GM18505 (cell line): ENCODE data around the gene TSPAN7.

Experiments
- ATAC-seq: cut with Tn5 transposase; IDR thresholded peaks from one replicate; pipeline ENCODE4 v1.9.1; 2021; ENCODE audit not compliant: unreplicated experiment
- POLR2A ChIP-seq: IDR thresholded peaks from 4 replicates; pipeline ENCODE4 v1.6.1; 2011; ENCODE audit warnings: borderline replicate concordance; ENCODE audit not compliant: insufficient read depth, insufficient read length; ENCODE audit errors: extremely low read depth

The TSPAN7 gene

DNA sequence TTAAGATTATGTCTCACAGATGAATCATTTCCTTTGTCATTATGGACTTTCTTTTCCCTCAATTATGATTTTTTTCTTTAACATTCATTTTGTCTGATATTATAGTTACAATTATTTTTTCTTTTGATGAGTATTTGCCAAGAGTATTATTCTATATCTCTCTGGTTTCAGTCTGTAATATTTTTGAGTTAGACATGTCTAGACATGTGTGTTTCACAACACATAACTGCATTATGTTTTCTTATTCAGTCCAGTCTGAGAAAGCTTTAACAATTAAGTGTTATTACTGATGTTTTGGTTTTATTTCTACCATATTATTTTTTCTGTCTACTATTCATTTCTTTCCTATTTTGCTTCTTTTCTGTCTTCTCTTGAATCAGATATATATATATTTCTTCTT lies 131.6 kb downstream of the TSPAN7 start:
- TF ChIP-seq POLR2A: no peak
- no peak for ATAC-seq

DNA sequence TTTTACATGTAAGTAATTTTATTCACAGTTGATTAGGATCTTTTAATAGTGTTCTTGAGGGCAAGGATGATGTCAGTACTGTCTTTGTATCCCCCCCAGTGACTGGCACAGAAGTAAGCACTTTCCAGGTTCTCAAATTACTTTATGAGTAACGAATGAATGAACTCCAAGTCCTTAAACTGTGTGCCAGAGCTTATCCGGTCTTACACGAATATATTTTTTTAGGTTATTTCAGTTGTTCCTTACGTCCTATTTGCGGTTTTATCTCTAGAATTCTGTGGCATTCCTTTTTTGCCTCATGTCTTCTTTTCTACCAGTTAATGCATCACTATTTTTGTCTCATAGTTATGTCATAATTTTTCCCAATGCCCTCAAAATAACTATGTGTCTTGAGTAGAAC lies 133.1 kb downstream of the TSPAN7 start:
- ATAC-seq: no peak
- no peak for TF ChIP-seq POLR2A

DNA sequence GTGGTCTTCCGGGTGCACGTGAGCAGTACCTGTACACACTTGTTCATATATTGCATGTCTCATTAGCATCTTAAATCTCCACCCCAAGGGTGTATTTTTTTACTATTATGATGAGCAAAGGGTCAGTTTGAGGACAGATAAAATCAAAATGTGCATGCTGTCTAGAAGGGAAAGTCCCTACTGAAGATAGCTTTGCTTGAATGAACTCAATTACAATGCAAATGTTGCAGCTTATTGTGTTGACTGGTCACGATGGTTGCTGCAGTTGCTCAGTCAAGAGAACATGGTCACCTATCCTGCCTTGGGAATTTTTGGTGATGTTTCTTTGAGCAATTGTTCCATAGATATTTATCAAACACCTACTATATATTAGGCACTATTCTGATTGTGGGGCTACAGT lies 136.1 kb downstream of the TSPAN7 start:
- TF ChIP-seq POLR2A: no peak
- no peak for ATAC-seq

DNA sequence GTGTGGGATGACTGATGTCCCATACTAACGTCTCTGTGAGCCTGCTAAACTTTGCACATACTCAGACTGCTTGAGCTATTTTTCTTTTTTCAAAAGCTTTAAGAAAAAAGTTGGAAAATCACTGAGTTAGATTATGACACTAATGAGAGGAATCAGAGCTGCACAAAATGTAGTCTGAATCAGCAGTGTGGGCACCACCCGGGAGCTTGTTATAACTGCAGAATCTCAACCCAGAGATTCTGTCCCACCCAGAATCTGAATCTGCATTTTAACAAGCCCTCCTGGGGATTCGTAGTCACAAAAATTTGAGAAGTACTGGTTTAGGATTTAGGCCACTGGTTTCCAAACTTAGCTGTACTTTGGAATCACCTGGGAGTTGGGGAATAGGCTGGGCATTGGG lies 137.8 kb downstream of the TSPAN7 start:
- no peak for TF ChIP-seq POLR2A
- ATAC-seq: no peak

DNA sequence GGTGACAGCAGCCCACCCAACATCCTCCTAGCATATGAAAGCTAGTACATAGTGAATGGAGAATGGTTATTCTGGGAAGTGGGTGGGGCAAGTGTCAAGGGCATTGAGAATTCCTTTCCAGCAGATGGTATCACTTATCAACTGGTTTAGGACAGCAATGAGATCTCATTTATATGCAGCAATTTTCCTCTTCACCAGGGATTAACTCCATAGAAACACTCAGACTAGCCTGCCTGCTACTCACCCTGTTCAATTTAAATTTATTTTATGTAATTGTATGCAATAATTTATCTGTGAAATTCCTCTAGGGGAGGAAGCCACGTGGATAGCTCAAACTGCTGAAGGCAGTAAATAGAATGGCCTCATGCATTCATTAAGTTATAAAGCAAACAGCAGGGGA lies 138.4 kb downstream of the TSPAN7 start:
- ATAC-seq: no peak
- no peak for TF ChIP-seq POLR2A

DNA sequence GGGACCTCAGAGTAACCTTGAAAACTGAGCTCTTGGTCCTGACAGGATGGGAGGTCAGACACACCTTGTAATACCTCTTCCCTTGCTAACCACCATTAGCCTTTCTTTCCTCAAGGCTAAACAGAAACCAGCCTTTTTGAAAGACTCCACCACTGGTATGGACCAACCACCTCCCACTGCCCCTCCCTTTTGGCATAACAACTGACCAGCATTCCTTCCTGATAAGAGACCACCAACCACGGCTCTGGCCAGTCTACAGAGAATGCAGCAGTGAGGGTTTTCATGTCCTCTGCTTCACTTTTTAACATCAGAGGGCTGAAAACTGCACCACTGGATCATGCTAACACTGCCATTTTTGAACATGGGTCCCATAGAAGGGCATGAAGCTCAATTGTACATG lies 139.7 kb downstream of the TSPAN7 start:
- no peak for TF ChIP-seq POLR2A
- ATAC-seq: no peak

DNA sequence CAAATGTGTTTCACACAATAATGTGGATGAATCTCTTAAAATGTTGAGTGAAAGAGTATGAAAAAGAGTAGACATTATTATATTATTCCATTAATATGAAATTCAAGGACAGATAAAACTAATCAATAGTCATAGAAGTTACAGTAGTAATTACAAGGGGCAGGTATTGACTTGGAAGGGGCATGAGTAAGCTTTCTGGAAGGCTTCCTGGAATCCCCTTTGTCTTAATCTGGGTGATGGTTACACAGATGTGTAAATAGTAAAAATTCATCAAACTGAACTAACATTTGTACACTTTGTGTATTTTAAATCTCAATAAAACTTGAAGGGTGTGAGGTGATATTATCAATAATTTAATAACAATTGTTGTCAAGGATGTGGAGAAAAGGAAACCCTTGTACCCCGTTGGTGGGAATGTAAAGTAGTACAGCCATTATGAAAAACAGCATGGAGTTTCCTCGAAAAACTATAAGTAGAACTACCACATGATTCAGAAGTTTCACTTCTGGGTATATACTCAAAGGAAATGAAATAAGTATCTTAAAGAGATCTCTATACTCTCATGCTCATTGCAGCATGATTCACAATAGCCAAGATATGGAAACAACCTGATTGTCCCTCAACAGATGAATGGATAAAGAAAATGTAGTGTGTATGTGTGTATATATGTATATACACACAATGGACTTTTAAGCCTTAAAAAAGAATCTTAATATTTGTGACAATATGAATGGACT lies 143.0 kb downstream of the TSPAN7 start:
- ATAC-seq: no peak
- TF ChIP-seq POLR2A: no peak

DNA sequence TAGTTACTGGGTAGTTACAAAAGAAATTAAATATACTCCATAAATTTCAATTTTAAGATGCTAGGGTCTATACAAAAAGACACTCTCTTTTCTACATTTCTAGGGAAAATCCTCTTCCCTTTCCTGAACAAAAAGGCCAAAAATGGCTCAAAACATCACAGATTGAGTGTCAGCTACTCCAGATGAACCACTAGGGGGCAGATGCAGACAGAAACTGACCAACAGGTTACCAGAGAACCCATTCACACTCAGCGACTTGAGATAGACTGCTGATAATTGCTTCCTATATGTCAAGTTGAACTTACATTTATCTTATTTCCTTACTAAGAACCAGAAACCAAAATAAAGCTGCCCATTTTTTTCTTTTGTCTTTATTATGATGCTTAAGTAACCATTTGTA lies 156.5 kb downstream of the TSPAN7 start:
- ATAC-seq: no peak
- no peak for TF ChIP-seq POLR2A

DNA sequence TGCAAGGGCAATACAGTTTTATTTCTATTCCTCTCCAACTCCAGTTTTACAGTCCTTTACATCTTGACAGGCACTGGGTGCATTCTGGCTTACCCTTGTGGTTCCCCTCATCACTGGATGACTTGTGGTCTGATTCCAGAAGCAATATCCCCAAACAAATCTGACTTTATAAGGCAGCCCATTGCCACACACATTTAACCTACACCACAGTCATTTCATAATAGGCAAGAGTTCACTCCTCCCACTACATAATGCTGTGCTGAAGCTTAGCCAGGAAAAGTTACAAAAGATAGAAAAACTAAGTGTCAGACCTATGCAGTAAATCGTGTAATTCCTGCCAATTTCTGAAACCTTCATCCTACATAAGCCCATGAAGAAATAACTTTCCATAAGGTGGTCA lies 157.0 kb downstream of the TSPAN7 start:
- TF ChIP-seq POLR2A: no peak
- ATAC-seq: no peak

DNA sequence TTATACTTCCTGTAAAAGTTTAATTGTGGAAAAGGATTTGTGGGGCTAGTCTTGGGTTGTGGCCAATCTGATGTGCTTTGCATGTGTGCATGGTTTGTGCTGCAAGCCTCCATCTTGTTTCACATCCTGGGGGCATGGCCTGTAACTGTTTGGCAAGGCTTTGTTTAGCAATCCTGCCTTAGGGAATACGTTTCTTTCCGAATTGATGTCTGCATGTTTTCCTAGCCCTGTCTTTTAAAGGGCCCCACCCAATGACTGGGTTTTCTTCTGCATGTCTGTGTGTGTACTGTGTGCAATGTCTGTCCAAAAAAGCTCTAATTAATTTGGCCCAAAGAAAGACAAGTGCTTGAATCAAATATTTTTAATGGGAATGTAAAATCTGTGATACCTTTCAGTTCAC lies 165.3 kb downstream of the TSPAN7 start:
- TF ChIP-seq POLR2A: no peak
- no peak for ATAC-seq

DNA sequence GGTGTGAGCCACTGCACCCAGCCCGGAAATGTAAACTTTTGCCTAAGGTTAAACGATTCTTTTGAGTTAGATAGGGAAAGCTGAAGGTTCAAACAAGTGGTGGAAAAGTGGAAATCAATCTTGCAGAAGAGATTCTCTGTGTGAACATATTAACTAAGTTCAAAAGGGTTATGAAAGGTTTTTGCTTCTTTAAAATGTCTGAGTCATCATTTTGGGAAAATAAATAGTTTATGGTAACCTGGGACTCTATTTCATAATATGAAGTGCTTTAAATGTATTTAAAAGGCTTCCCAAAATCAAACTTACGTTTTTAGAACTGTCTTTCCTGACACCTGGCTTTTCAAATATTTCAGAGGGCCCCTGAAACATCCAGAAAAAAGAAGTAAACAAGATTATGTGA lies 166.3 kb downstream of the TSPAN7 start:
- ATAC-seq: no peak

DNA sequence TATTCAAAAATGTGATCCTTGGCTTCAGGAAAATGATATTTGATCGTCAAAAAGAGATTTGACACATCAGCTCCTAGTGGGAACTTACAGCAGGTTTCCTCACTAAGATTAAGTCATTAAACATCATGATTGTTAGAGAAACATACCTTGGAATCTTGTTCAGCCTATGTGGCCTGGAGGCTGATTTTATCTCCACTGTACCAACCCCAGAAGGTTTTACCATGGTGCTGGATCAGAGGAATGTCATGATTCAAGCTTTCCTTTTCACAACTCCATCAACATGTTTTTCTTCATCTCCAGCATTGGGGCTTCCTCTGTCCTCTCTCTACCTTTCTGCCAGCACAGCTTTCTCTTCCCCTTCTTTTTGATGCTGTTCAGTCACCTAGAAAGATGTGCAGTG lies 171.5 kb downstream of the TSPAN7 start:
- no peak for TF ChIP-seq POLR2A
- no peak for ATAC-seq

More for the DNA sequence above, 166.3 kb downstream of the TSPAN7 start:
- no peak for TF ChIP-seq POLR2A
